Testis (tissue), 5 donors: ENCODE data around the gene UBE2U. TPM values are rescaled to one million over a fixed set of nuclear protein-coding genes. Genes with fewer than 3 reads are reported as not detected.
A peak's percentile ranks its signal among the peaks of the same experiment; 100 is the strongest.

Source experiments
- DNase-seq: peaks from one replicate; pipeline ENCODE4 v3.0.0-alpha.2; 2019
- H3K27ac ChIP-seq, 2 donors: fragments of 200-600 bp; sonication (generic); one replicate each; pipeline ENCODE4 v1.5.1; 2019
- H3K27me3 ChIP-seq: fragments of 200-600 bp; sonication (generic); one replicate; pipeline ENCODE4 v1.5.1; 2019
- H3K36me3 ChIP-seq: fragments of 200-600 bp; sonication (generic); one replicate; pipeline ENCODE4 v1.5.1; 2017; ENCODE audit warnings: low read depth; ENCODE audit errors: missing control alignments
- H3K4me1 ChIP-seq: fragments of 200-600 bp; sonication (generic); one replicate; pipeline ENCODE4 v1.5.1; 2019
- H3K4me3 ChIP-seq, 2 donors: fragments of 200-600 bp; sonication (generic); one replicate each; pipeline ENCODE4 v1.5.1; 2017 to 2019
- H3K9me3 ChIP-seq: fragments of 200-600 bp; sonication (generic); one replicate; pipeline ENCODE4 v1.5.1; 2017
- POLR2A ChIP-seq: fragments of 450-650 bp; IDR thresholded peaks from one replicate; pipeline ENCODE4 v1.6.1; 2017; ENCODE audit warnings: antibody characterized with exemption, mild to moderate bottlenecking, moderate library complexity
- WGBS, 2 donors: methylation state at CpG; one replicate each; pipeline ENCODE4 v1.1.5; 2018; 5-methylcytosine and 5-hydroxymethylcytosine counted together
- intact Hi-C: fragments of 100-400 bp; cut with DNase I; formaldehyde crosslinking; loops from one replicate; pipeline ENCODE4 v1.15.1; 2023; ENCODE audit warnings: low total_unique reads
- long read RNA-seq, 2 donors: transcript quantifications; one replicate each; lab custom pipeline, GENCODE V29; 2026
- polyA plus RNA-seq: library from polyadenylated mRNA; stranded (reverse); fragments of 350-450 nt; fragmentation: Illumina TruSeq; extraction: RNeasy Lipid Tissue Mini Kit (QIAGEN cat#74804); gene quantifications from one replicate; pipeline ENCODE4 v1.2.3, GENCODE V29; 2014; ENCODE audit warnings: low read depth, low replicate concordance; ENCODE audit not compliant: insufficient read depth
- total RNA-seq, 2 donors: library from RNA; depleted of rRNA; stranded (reverse); fragments of >200 nt; gene quantifications; one replicate each; pipeline ENCODE4 v1.2.3, GENCODE V29; 2016
- TF ChIP-seq, protein P1 (sequence below), 3 experiments: fragments of 450-650 bp in 2 of 3; fragments of 200-600 bp in 1 of 3; sonication (generic) in 1 of 3; IDR thresholded peaks; one replicate each; pipeline ENCODE4 v1.5.1; 2016 to 2019; ENCODE audit warnings: antibody characterized with exemption in 3 of 3, mild to moderate bottlenecking in 2 of 3, moderate library complexity in 1 of 3

UBE2U gene, protein sequence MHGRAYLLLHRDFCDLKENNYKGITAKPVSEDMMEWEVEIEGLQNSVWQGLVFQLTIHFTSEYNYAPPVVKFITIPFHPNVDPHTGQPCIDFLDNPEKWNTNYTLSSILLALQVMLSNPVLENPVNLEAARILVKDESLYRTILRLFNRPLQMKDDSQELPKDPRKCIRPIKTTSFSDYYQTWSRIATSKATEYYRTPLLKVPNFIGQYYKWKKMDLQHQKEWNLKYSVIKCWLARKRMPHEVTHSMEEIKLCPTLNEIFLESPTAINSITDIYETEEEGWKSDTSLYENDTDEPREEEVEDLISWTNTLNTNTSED
- total RNA-seq (10 to 100 TPM; 16.9 to 31.6 TPM), polyA plus RNA-seq (72.2 TPM)
- long read RNA-seq, donor 1 = 0 reads
- long read RNA-seq, donor 2 = 0 reads

DNA sequence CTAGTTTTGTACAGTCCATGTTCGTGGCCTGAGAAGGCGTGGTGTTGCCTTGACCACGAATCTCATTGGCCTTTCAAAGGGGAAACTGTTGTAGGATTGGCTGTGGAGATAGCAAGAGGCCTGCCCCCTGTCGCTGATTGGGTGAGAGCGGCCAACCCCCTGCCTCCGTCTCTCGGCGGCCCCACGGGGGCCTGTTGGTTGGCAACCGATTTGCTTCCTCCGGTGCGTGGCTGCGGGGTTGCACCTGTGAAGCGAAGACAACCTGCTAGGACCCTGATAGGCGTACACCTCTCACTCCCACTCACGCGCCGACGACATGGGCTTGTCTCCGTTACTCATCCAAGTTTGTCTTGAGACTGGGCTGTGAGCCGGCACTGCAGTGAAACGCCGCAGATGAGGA, at the start of gene UBE2U:
Gene UBE2U, plus strand, starts transcription at position 204 of the 400 bp plus-strand sequence. CDS start 428 bp downstream, outside the sequence.
- peak; percentile 75 for DNase-seq
- 35 to 80% methylated on average over 12 to 23 of the region's 23 CpGs for WGBS, 2 donors
- H3K27me3 ChIP-seq = no peaks in the 10 kb centered on the region
- H3K36me3 ChIP-seq = no peaks in the 10 kb centered on the region
- intact Hi-C loops = no loop called here
- no peaks in the 10 kb centered on the region for H3K4me1 ChIP-seq
- no peak for TF ChIP-seq POLR2A
- TF ChIP-seq, protein P1, sequence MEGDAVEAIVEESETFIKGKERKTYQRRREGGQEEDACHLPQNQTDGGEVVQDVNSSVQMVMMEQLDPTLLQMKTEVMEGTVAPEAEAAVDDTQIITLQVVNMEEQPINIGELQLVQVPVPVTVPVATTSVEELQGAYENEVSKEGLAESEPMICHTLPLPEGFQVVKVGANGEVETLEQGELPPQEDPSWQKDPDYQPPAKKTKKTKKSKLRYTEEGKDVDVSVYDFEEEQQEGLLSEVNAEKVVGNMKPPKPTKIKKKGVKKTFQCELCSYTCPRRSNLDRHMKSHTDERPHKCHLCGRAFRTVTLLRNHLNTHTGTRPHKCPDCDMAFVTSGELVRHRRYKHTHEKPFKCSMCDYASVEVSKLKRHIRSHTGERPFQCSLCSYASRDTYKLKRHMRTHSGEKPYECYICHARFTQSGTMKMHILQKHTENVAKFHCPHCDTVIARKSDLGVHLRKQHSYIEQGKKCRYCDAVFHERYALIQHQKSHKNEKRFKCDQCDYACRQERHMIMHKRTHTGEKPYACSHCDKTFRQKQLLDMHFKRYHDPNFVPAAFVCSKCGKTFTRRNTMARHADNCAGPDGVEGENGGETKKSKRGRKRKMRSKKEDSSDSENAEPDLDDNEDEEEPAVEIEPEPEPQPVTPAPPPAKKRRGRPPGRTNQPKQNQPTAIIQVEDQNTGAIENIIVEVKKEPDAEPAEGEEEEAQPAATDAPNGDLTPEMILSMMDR (IDR thresholded peaks at IDR 0.05) = no peak
- H3K27ac ChIP-seq = no peak within 1 kb of the TSS
- H3K4me3 ChIP-seq = peak within 1 kb of the TSS in 1 of 2 donors; percentile 39
- H3K9me3 ChIP-seq = no peaks in the 10 kb centered on the region

DNA sequence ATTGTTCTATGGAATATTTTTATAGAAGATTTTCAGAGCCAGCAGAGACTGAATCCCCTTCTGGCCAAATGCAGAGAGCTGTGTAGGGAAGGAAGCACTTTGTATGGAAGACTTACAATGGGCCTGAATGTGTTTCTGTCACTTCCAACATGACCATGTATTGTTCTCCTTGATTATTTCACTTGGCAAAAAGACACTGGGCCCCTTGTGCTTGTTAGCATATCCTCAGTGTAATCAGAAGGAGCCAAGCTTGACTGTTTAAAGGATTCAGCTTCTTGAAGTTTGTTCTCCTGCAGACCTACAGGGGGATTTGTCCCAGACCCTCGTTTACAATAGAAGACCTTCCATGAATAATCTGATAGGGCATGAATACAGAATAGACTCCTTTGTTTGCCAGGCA, 48.1 kb upstream of the UBE2U start:
- DNase-seq = no peak
- intact Hi-C loops = no loop called here
- Histone ChIP-seq H3K27ac (no peak overlapping the region), H3K4me3 (no peak overlapping the region), H3K4me1 (no peaks in the 10 kb centered on the region), H3K27me3 (no peaks in the 10 kb centered on the region), H3K36me3 (no peaks in the 10 kb centered on the region), H3K9me3 (no peaks in the 10 kb centered on the region)
- no peak for TF ChIP-seq POLR2A
- TF ChIP-seq, protein P1 (IDR thresholded peaks at IDR 0.05) = no peak
- WGBS, 2 donors = 66 to 83% methylated on average over 1 of the region's 1 CpG

DNA sequence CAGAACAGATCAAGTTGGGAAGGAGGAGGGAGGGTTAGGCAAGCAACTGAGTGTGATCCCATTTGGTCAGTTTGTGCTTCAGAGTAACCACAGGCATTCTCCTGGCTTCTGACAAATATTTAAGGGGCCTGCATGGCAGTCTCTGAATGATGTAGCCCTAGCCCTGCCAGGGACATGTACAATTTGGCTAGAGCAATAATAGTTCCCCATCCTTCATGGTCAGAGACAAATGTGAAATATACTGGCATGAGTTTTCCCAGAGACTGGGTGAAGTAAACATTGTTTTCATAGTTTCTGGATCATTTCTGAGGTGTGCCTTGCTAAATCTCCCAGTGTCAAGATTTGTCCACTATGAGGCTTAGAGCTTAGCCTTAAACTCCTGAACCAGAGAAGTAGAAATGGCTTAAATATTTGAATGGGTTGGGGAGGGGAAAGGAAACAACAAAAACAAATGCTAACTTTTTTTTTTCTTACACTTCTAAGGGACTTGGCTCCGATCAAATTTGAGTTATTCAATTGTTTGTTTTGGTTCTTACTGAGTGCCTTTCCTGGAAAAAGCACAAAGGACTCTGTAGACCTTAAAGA, 42.0 kb upstream of the UBE2U start:
- H3K4me1 ChIP-seq = no peaks in the 10 kb centered on the region
- H3K27me3 ChIP-seq = no peaks in the 10 kb centered on the region
- intact Hi-C loops = no loop called here
- no peaks in the 10 kb centered on the region for H3K9me3 ChIP-seq
- no peak for DNase-seq
- no peak overlapping the region for H3K4me3 ChIP-seq
- H3K27ac ChIP-seq = no peak overlapping the region
- TF ChIP-seq, protein P1 (IDR thresholded peaks at IDR 0.05) = no peak
- TF ChIP-seq POLR2A = no peak
- 46 to 60% methylated on average over 1 of the region's 1 CpG for WGBS, 2 donors
- no peaks in the 10 kb centered on the region for H3K36me3 ChIP-seq

DNA sequence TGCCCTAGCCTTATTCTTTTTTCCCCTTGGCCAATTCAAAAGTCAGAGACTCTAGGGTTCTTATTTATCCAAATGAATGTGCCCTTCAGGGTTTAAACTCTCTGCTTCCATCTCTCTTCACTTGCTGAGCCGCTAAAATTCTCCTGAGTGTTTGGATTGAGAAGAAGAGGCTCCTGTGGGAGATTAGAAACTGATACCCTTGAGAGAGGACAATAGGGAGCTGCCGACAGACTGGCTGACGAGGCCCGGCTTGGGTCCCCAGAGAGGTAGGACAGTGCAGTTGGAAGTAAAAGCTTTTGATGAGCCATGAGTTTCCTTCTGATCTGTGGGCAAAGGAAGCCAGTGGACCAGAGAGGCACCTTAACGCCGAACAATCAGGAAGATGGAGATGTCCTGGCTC, 41.3 kb upstream of the UBE2U start:
- Histone ChIP-seq H3K9me3 (no peaks in the 10 kb centered on the region), H3K36me3 (no peaks in the 10 kb centered on the region), H3K27ac (no peak overlapping the region), H3K4me3 (no peak overlapping the region), H3K27me3 (no peaks in the 10 kb centered on the region), H3K4me1 (no peaks in the 10 kb centered on the region)
- 64 to 80% methylated on average over 6 of the region's 6 CpGs for WGBS, 2 donors
- TF ChIP-seq, protein P1 (IDR thresholded peaks at IDR 0.05) = no peak
- TF ChIP-seq POLR2A = no peak
- intact Hi-C loops = no loop called here
- no peak for DNase-seq
